Stimulated activated CD4-positive, alpha-beta T cell treated with anti-CD3 and anti-CD28 coated beads, Interleukin-15, amount 100 ng/mL, for 48 hours (primary cell): ENCODE data around the gene CORT.
A peak's percentile ranks its signal among the peaks of the same experiment; 100 is the strongest.

Experiments used
- DNase-seq, 2 donors: peaks; one replicate each; pipeline ENCODE4 v3.0.0-alpha.2; 2020; ENCODE audit warnings: low read depth in 2 of 2

Gene CORT

GRCh38 chr1:10474613-10475507 is 25.0 kb downstream of the CORT start, which contains the start of gene PEX14:
Gene PEX14 (plus strand): TSS chr1:10474950. CDS start chr1:10474967, 17 bp downstream.
- DNase-seq = peak; percentile 81 to 86

GRCh38 chr1:10475510-10475909 is 25.7 kb downstream of the CORT start:
- DNase-seq = no peak

DNA sequence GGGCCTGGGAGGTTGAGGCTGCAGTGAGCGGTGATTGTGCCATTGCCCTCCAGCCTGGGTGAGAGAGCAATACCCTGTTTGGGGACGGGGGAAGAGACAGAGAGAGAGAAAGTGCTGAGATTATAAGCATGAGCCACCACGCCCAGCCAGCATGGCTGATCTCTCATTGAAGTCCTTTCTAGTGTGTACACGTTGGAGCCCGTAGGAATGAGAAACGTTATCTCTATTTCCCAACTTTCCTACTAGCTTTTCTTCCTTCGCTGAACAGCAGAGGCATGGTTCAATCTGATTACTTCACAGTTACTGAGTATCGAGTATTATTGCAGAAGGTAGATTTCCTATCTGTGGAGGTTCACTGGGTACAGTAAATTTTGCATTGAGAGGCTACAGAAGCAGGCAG is 29.5 kb downstream of the CORT start:
- no peak for DNase-seq

- DNase-seq = no peak
Observed at GRCh38 chr1:10480614-10481013, 30.8 kb downstream of the CORT start.

DNA sequence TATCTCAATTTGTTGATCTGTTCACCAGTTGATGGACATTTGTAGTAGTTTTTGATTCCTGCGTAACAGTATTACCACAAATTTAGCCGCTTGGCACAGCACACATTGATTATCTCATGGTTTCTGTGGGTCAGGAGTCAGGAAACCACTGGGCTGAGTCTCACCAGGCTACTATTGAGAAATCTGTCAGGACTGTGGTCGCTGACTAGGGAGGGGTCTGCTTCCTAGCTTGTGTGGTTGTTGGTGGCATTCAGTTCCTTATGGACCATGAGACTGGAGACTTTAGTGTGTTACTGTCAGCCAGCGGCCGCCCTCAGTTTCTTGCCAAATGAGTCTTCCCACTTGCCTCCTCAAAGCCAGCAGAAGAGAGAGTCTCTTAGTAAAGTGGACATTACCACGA is 34.7 kb downstream of the CORT start:
- no peak for DNase-seq

DNA sequence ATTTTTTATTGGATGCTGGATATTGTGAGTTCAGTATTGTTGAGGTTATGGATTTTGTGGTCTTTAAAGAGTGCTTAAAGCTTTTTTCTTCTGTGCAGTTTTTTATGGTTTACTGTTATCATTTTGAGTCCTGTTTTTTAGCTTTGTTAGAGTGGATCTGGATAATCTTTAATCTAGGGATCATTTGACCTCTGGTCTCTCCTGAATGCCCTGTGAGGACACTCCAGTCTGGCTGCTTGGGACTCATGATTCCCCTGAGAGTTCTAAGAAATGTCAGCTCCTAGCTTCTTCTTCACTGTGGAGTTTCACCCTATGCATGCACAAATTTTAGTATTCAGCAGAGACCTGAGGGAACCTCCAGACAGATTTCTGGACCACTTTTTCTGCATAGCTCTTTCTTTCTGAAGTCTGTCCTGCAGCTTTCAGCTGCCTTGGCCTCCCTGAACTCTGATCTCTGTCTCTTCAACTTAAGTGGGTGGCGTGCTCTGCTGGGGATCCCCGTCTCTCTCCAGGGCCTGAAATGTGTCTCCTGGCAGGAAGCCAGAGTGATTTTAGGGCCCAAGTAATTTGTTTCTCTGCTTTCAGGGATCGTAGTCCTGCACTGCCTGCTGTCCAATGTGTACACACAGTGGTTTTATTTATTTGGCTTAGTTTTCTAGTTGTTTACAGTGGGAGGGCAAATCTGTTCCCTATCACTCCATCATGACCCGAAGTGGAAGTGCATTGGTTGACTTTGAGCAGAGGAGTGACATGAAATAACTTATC is 39.6 kb downstream of the CORT start:
- DNase-seq = no peak

DNA sequence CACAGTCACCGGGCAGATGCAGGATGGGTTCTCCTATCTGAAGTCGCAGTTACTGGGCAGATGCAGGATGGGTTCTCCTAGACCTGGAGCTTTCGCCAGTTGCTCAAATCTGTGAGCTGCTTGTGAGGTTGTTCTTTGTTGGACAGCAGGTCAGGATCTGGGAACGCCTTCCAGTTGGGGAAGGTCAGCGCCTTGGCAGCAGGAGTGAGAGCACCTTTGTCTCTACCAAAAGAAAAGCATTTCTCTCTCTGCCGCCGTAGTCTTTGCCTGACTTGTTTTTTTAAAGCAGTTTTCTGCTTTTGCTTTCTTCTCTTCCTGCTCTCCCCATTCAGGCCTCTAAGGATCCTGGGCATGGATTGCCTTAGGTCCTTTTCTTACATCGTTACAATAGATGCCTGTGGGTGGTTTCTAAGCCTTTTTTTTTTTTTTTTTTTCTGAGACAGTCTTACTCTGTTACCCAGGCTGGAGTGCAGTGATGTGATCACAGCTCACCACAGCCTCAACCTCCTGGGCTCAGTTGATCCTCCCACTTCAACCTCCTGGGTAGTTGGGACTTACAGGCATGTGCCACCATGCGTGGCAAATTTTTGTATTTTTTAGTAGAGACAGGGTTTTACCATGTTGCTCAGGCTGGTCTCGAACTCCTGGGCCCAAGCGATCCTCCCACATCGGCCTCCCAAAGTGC is 40.6 kb downstream of the CORT start:
- no peak for DNase-seq

DNA sequence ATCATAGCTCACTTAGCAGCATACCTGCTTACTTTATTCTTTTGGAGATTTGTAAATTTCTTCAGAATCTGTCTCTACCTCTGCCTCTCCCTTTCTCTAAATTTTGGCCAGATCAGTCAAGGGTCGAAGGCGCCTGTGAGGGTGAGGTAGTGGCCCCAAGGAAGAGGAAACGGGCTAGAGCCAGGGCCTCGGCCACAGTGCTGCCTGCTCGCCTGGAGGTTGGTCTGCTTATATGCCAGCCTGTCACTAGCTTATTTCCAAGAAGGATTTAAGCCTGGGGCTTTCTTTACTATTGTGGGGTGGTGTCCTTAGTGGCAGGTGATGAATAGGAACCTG is 44.6 kb downstream of the CORT start:
- no peak for DNase-seq

- peak; percentile 53 to 69 for DNase-seq
Observed at GRCh38 chr1:10494754-10495474, 45.1 kb downstream of the CORT start.

DNA sequence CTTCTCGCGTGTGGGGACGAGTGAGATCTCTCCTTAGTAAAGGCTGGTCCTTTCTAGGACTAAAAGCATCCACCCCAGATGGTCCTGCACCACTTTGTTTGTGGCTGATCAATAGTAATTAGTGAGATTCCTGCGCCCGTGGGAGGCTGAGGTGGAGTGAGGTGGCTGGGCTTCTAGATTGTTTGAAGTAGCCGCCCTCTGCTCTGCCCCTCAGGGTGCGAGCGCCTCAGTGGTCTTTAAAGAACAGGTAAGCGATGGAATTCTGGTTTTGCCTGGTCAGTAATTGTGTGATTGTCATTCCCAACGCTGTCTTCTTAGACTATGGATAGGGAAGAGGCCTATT is 45.6 kb downstream of the CORT start:
- no peak for DNase-seq

GRCh38 chr1:10495952-10496351 is 46.1 kb downstream of the CORT start:
- no peak for DNase-seq

DNA sequence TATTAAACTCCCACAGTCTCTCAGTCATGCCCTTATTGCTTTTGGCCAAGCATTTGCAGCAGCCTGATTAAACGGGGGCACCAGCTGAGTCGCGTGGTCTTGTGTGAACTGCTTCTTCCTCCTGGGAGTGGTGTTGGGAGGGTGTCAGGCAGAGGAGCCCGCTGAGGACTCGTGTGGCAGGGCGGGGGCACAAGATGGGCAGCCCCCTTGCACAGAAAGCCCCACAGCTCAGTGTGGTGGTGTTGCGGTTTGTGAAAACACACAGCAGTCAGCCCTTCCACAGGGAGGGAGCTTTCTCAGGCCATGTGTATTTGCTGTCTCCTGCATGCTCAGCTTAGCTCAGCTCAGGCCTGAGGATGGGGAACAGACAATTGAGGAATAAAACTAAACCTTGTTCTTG is 47.3 kb downstream of the CORT start:
- DNase-seq = no peak

- DNase-seq = no peak
Observed at GRCh38 chr1:10498231-10498630, 48.4 kb downstream of the CORT start.
